Astrocyte (in vitro differentiated cells and primary cell): ENCODE data around the gene ABCA5.

Experiments used
- EZH2 ChIP-seq: IDR thresholded peaks from 2 replicates; pipeline ENCODE4 v1.6.1; 2012; ENCODE audit warnings: mild to moderate bottlenecking, low read length, inconsistent platforms; ENCODE audit not compliant: insufficient read depth
- TF ChIP-seq, protein P1 (sequence below): IDR thresholded peaks from 2 replicates; pipeline ENCODE4 v1.5.1; 2011; ENCODE audit warnings: low read depth, mild to moderate bottlenecking, inconsistent platforms, low read length, moderate library complexity; ENCODE audit not compliant: insufficient read depth

- TF ChIP-seq, protein P1, sequence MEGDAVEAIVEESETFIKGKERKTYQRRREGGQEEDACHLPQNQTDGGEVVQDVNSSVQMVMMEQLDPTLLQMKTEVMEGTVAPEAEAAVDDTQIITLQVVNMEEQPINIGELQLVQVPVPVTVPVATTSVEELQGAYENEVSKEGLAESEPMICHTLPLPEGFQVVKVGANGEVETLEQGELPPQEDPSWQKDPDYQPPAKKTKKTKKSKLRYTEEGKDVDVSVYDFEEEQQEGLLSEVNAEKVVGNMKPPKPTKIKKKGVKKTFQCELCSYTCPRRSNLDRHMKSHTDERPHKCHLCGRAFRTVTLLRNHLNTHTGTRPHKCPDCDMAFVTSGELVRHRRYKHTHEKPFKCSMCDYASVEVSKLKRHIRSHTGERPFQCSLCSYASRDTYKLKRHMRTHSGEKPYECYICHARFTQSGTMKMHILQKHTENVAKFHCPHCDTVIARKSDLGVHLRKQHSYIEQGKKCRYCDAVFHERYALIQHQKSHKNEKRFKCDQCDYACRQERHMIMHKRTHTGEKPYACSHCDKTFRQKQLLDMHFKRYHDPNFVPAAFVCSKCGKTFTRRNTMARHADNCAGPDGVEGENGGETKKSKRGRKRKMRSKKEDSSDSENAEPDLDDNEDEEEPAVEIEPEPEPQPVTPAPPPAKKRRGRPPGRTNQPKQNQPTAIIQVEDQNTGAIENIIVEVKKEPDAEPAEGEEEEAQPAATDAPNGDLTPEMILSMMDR: no peak
- TF ChIP-seq EZH2: no peak
These were observed 90.5 kb downstream of the ABCA5 start for GRCh38 chr17:69236464-69236863.
